Osteocyte (in vitro differentiated cells): ENCODE data around the gene ABCG4. TPM values are rescaled to one million over a fixed set of nuclear protein-coding genes. Genes with fewer than 3 reads are reported as not detected.

Experiments
- DNase-seq: peaks from one replicate; pipeline ENCODE4 v3.0.0; 2021; ENCODE audit warnings: mixed read lengths; ENCODE audit not compliant: unreplicated experiment; ENCODE audit errors: extremely low spot score
- H3K27ac Mint-ChIP-seq: one replicate; pipeline ENCODE4 v1.8.0; 2021; ENCODE audit warnings: mild to moderate bottlenecking, mixed read lengths; ENCODE audit not compliant: unreplicated experiment
- H3K27me3 Mint-ChIP-seq: one replicate; pipeline ENCODE4 v1.8.0; 2021; ENCODE audit warnings: mixed read lengths; ENCODE audit not compliant: unreplicated experiment
- H3K36me3 Mint-ChIP-seq: one replicate; pipeline ENCODE4 v1.8.0; 2021; ENCODE audit warnings: mixed read lengths; ENCODE audit not compliant: unreplicated experiment
- H3K4me1 Mint-ChIP-seq: one replicate; pipeline ENCODE4 v1.8.0; 2021; ENCODE audit warnings: mixed read lengths; ENCODE audit not compliant: unreplicated experiment
- H3K4me3 Mint-ChIP-seq: one replicate; pipeline ENCODE4 v1.8.0; 2021; ENCODE audit warnings: mild to moderate bottlenecking, moderate library complexity, mixed read lengths; ENCODE audit not compliant: unreplicated experiment
- H3K9me3 Mint-ChIP-seq: one replicate; pipeline ENCODE4 v1.8.0; 2021; ENCODE audit warnings: mixed read lengths; ENCODE audit not compliant: unreplicated experiment
- CTCF ChIP-seq: fragments of 200-600 bp; sonication (generic); IDR thresholded peaks from 2 replicates; pipeline ENCODE4 v1.5.0; 2021; ENCODE audit warnings: antibody characterized with exemption, mild to moderate bottlenecking, moderate library complexity
- total RNA-seq: library from RNA; stranded (reverse); gene quantifications from 2 replicates; pipeline ENCODE4 v1.2.1, GENCODE V29; 2021

ABCG4 gene
- total RNA-seq, 1 donor from 2014 or later: 0.75 TPM

GRCh38 chr11:119154178-119154577 is 5.3 kb downstream of the ABCG4 start:
- Mint-ChIP-seq H3K4me3 (no peak overlapping the region), H3K4me1 (peaks cover 6% of the 10 kb centered on the region), H3K36me3 (no peaks in the 10 kb centered on the region), H3K9me3 (no peaks in the 10 kb centered on the region), H3K27ac (no peak overlapping the region), H3K27me3 (no peaks in the 10 kb centered on the region)
- no peak for DNase-seq
- TF ChIP-seq CTCF: no peak

DNA sequence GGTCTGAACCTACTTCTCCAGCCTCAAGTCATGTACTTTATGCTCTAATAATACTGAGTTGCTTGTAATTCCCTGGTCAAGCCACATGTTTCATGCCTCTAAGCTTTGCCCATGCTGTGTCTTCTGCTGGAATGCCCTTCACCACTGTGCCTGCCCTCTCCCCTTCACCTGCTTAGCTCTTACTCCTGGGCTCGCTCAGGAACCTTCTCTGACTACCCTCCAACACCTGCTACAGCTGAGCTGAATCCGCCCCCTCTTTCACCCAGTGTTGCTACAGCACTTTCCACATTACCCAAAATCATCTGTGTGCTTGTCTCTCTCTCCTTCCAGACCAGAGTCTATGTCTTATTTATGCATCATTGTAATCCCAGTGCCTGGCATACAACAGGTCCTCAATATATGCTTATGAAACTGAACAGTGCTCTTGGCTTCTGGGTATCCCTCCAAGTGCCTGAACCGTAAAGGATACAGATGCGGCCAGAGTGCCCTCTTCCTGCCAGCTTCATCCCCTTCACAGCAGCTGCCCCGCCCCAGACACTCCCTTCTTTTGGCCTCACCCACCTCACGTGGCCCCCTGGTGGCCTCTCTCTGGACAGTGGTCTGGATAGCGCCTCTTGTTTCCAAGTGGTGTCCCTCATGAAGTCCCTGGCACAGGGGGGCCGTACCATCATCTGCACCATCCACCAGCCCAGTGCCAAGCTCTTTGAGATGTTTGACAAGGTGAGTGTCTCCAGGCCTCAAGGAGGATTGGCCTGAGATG is 7.1 kb downstream of the ABCG4 start:
- Mint-ChIP-seq H3K36me3 (no peaks in the 10 kb centered on the region), H3K27me3 (no peaks in the 10 kb centered on the region), H3K4me1 (peaks cover 4% of the 10 kb centered on the region), H3K4me3 (no peak overlapping the region), H3K9me3 (no peaks in the 10 kb centered on the region), H3K27ac (no peak overlapping the region)
- TF ChIP-seq CTCF: no peak
- DNase-seq: no peak

DNA sequence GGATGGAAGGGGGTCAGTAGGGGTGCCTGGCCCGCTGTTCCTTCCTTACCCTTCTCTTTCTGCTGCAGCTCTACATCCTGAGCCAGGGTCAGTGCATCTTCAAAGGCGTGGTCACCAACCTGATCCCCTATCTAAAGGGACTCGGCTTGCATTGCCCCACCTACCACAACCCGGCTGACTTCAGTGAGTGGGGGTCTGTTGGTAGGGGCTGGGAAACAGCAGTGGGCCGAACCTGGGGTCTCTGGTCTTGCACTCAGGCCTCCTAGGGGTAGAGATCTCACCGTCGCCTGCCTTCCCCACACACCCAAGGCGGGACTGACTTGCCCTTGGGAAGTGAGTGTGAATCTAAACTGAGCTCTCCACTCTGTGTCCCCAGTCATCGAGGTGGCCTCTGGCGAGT is 7.6 kb downstream of the ABCG4 start:
- H3K27ac Mint-ChIP-seq: no peak overlapping the region
- H3K27me3 Mint-ChIP-seq: no peaks in the 10 kb centered on the region
- H3K4me3 Mint-ChIP-seq: no peak overlapping the region
- H3K4me1 Mint-ChIP-seq: no peaks in the 10 kb centered on the region
- no peaks in the 10 kb centered on the region for H3K9me3 Mint-ChIP-seq
- DNase-seq: no peak
- TF ChIP-seq CTCF: no peak
- H3K36me3 Mint-ChIP-seq: no peaks in the 10 kb centered on the region

DNA sequence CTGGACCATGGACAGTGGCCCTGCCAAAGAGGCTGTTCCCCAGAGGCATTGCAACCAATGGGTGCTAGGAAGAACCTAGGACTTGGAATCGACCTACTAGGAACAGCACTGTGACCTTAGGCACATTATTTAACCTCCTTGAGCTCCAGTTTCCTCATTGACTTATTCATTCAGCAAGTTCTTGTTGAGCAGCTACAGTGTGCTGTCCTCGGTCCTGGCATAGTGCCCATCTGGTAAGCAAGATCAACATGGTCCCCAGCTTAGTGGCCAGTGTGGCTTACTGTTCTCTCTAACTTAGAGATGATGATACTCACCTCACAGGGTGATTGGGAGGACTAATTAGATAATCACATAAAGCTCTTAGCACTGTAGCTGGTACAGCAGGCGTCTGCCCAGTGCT is 8.2 kb downstream of the ABCG4 start:
- H3K9me3 Mint-ChIP-seq: no peaks in the 10 kb centered on the region
- H3K4me3 Mint-ChIP-seq: no peak overlapping the region
- no peaks in the 10 kb centered on the region for H3K27me3 Mint-ChIP-seq
- no peaks in the 10 kb centered on the region for H3K36me3 Mint-ChIP-seq
- no peaks in the 10 kb centered on the region for H3K4me1 Mint-ChIP-seq
- DNase-seq: no peak
- H3K27ac Mint-ChIP-seq: no peak overlapping the region
- no peak for TF ChIP-seq CTCF

- no peak for DNase-seq
- H3K9me3 Mint-ChIP-seq: no peaks in the 10 kb centered on the region
Observed at GRCh38 chr11:119158467-119158866, 9.6 kb downstream of the ABCG4 start.

More at GRCh38 chr11:119158467-119158866, 9.6 kb downstream of the ABCG4 start:
- Mint-ChIP-seq H3K4me1 (no peaks in the 10 kb centered on the region), H3K27ac (no peak overlapping the region), H3K36me3 (no peaks in the 10 kb centered on the region), H3K4me3 (no peak overlapping the region), H3K27me3 (no peaks in the 10 kb centered on the region)
- TF ChIP-seq CTCF: no peak
